Vagina (tissue), 2 donors: ENCODE results near the gene CYP4F2. TPM values are rescaled to one million over a fixed set of nuclear protein-coding genes. Genes with fewer than 3 reads are reported as not detected.
A peak's percentile ranks its signal among the peaks of the same experiment; 100 is the strongest.
"Not testable (repeated sequence)": the region's sequence is repeated elsewhere in the genome, so short reads cannot be mapped to it uniquely, and the experiment has no call there.

Experiments used
- DNase-seq, 2 donors: peaks; one replicate each; pipeline ENCODE4 v3.0.0-alpha.2; 2017; ENCODE audit errors: extremely low spot score in 2 of 2
- H3K27ac ChIP-seq: fragments of 200-600 bp; sonication (generic); one replicate; pipeline ENCODE4 v1.5.1; 2019
- H3K27me3 ChIP-seq: fragments of 200-600 bp; sonication (generic); one replicate; pipeline ENCODE4 v1.5.1; 2019
- H3K36me3 ChIP-seq, 2 donors: fragments of 200-600 bp; sonication (generic); one replicate each; pipeline ENCODE4 v1.5.1; 2017 to 2019
- H3K4me1 ChIP-seq: fragments of 200-600 bp; sonication (generic); one replicate; pipeline ENCODE4 v1.5.1; 2019
- H3K4me3 ChIP-seq, 2 donors: fragments of 200-600 bp; sonication (generic); 1 replicate in 1 of 2; 2 replicates in 1 of 2; pipeline ENCODE4 v1.5.1; 2016 to 2019
- H3K9me3 ChIP-seq: fragments of 200-600 bp; sonication (generic); one replicate; pipeline ENCODE4 v1.5.1; 2019
- CTCF ChIP-seq, 3 experiments: fragments of 450-650 bp in 2 of 3; fragments of 200-600 bp in 1 of 3; sonication (generic) in 1 of 3; IDR thresholded peaks; one replicate each; pipeline ENCODE4 v1.5.1; 2017 to 2019; ENCODE audit warnings: antibody characterized with exemption in 3 of 3, mild to moderate bottlenecking in 2 of 3, moderate library complexity in 2 of 3
- POLR2A ChIP-seq, 2 donors: fragments of 450-650 bp; IDR thresholded peaks; one replicate each; pipeline ENCODE4 v1.6.1; 2017; ENCODE audit warnings: antibody characterized with exemption in 2 of 2, mild to moderate bottlenecking in 2 of 2, moderate library complexity in 2 of 2
- POLR2AphosphoS5 ChIP-seq, 2 donors: sonication (generic); formaldehyde crosslinking; IDR thresholded peaks; one replicate each; pipeline ENCODE4 v1.9.0; 2017; ENCODE audit warnings: antibody characterized with exemption in 2 of 2, mild to moderate bottlenecking in 2 of 2, low read depth in 1 of 2; ENCODE audit not compliant: insufficient read depth in 1 of 2
- intact Hi-C: fragments of 100-400 bp; cut with DNase I; formaldehyde crosslinking; loops from one replicate; pipeline ENCODE4 v1.15.1; 2023
- total RNA-seq: library from RNA; depleted of rRNA; stranded (reverse); fragments of >200 nt; gene quantifications from one replicate; pipeline ENCODE4 v1.2.3, GENCODE V29; 2016

The CYP4F2 gene
- total RNA-seq, 1 donor from 2014 or later, result 6.9 TPM

DNA sequence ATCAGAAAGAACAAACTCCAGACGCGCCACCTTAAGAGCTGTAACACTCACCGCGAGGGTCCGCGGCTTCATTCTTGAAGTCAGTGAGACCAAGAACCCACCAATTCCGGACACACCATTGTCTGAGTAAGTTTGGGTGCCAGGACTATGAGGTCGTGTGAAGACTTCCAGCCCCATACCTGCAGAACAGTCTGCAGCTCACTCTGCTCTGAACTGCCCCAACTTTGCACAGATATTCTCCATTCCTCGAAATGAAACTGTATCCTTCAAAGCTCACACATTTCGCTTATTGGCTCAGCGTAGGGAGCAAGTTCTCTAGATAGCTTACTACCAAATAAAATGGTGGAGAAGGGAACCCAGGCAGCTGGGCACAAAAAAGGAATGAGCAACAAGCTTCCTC, 2.6 kb upstream of the CYP4F2 start:
- no peak for TF ChIP-seq POLR2AphosphoS5 (IDR thresholded peaks at IDR 0.05; ENCODE audit: insufficient read depth in 1 of 2, low read depth in 1 of 2)
- Histone ChIP-seq H3K4me1 (no peaks in the 10 kb centered on the region), H3K4me3 (no peak overlapping the region), H3K9me3 (no peaks in the 10 kb centered on the region), H3K36me3 (no peaks in the 10 kb centered on the region), H3K27me3 (no peaks in the 10 kb centered on the region), H3K27ac (no peak overlapping the region)
- DNase-seq, result no peak
- intact Hi-C loops, result no loop called here

DNA sequence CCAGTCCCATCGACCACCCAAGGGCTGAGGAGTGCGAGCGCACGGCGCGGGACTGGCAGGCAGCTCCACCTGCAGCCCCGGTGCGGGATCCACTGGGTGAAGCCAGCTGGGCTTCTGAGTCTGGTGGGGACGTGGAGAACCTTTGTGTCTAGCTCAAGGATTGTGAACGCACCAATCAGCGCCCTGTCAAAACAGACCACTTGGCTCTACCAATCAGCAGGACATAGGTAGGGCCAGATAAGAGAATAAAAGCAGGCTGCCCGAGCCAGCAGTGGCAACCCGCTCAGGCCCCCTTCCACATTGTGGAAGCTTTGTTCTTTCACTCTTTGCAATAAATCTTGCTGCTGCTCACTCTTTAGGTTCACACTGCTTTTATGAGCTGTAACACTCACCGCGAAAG, 2.2 kb upstream of the CYP4F2 start:
- H3K4me1 ChIP-seq, H3K27ac ChIP-seq, H3K9me3 ChIP-seq, DNase-seq, H3K36me3 ChIP-seq, intact Hi-C loops, H3K27me3 ChIP-seq: not testable (repeated sequence)
- peak overlapping the region in 1 of 2 donors; percentile 6 for H3K4me3 ChIP-seq

- not testable (repeated sequence) for DNase-seq
- peak overlapping the region in 1 of 2 donors; percentile 6 for H3K4me3 ChIP-seq
Observed at GRCh38 chr19:15899561-15899960, 1.7 kb upstream of the CYP4F2 start.

GRCh38 chr19:15897026-15897737, 692 bp downstream of the CYP4F2 start:
- Histone ChIP-seq H3K4me1 (no peaks in the 10 kb centered on the region), H3K9me3 (no peaks in the 10 kb centered on the region), H3K27ac (no peak overlapping the region), H3K36me3 (no peaks in the 10 kb centered on the region), H3K27me3 (no peaks in the 10 kb centered on the region), H3K4me3 (no peak overlapping the region)
- TF ChIP-seq POLR2A (IDR thresholded peaks at IDR 0.05), result no peak
- TF ChIP-seq POLR2AphosphoS5 (IDR thresholded peaks at IDR 0.05; ENCODE audit: insufficient read depth in 1 of 2, low read depth in 1 of 2), result no peak
- TF ChIP-seq CTCF (IDR thresholded peaks at IDR 0.05), result no peak
- intact Hi-C loops, result no loop called here
- no peak for DNase-seq

More at GRCh38 chr19:15899561-15899960, 1.7 kb upstream of the CYP4F2 start:
- H3K36me3 ChIP-seq, H3K4me1 ChIP-seq, intact Hi-C loops, H3K27ac ChIP-seq, H3K9me3 ChIP-seq, H3K27me3 ChIP-seq: not testable (repeated sequence)

DNA sequence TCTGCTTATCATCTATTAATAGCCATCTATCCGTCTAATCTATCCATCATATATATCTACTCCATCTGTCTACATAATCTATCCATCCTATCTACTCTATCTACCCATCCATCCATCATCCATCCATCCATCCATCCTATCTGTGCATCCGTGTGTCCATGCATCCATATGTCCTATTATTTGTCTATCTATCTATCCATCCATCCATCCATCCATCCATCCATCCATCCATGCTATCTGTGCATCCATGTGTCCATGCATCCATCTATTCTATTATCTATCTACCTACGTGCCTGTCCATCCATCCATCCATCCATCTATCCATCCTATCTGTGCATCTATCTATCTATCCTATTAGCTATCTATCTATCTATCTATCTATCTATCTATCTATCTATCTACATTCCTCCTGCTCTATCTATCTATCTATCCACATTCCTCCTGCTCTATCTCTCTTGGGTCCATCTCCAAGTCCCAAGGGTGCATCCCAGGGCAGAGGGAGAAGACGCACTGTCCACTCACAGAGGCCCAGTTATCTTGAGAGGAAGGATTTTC, 1.9 kb downstream of the CYP4F2 start:
- DNase-seq, result no peak
- Histone ChIP-seq H3K4me3 (no peak overlapping the region), H3K27me3 (no peaks in the 10 kb centered on the region), H3K36me3 (no peaks in the 10 kb centered on the region), H3K27ac (no peak overlapping the region), H3K4me1 (no peaks in the 10 kb centered on the region), H3K9me3 (no peaks in the 10 kb centered on the region)
- intact Hi-C loops, result no loop called here
- TF ChIP-seq POLR2A (IDR thresholded peaks at IDR 0.05), result no peak
- TF ChIP-seq POLR2AphosphoS5 (IDR thresholded peaks at IDR 0.05; ENCODE audit: insufficient read depth in 1 of 2, low read depth in 1 of 2), result no peak
- no peak for TF ChIP-seq CTCF (IDR thresholded peaks at IDR 0.05)

GRCh38 chr19:15894359-15894758, 3.5 kb downstream of the CYP4F2 start:
- DNase-seq, result no peak
- H3K4me3 ChIP-seq, result no peak overlapping the region
- no peaks in the 10 kb centered on the region for H3K4me1 ChIP-seq
- no peaks in the 10 kb centered on the region for H3K36me3 ChIP-seq
- no peak overlapping the region for H3K27ac ChIP-seq
- no peaks in the 10 kb centered on the region for H3K27me3 ChIP-seq
- TF ChIP-seq CTCF (IDR thresholded peaks at IDR 0.05) (no peak), POLR2A (IDR thresholded peaks at IDR 0.05) (no peak), POLR2AphosphoS5 (IDR thresholded peaks at IDR 0.05; ENCODE audit: insufficient read depth in 1 of 2, low read depth in 1 of 2) (no peak)
- intact Hi-C loops, result no loop called here
- no peaks in the 10 kb centered on the region for H3K9me3 ChIP-seq
